ENCODE measurements around the gene C1orf74. TPM values are rescaled to one million over a fixed set of nuclear protein-coding genes. Genes with fewer than 3 reads are reported as not detected.
A peak's percentile ranks its signal among the peaks of the same experiment; 100 is the strongest.

The C1orf74 gene
- total RNA-seq, 1 donor from 2014 or later: 3.3 TPM

DNA sequence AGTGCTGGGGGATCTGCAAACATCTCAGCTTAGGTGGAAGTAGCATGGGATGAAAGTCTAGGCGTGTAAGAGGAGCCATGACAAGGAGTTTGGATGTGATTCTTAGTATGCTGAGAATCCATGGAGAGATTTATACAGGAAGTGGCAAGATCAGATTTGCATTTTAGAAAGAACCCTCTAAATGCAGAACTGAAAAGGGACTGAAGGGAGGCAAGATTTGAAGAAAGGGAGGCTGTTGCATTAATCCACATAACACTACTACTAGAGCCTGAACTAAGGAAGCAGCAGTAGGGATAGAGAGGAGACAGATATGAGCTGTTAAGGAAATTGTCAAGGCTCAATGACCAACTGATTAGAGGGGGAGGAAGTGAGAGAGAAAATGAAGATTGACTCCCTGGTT lies 9.8 kb downstream of the C1orf74 start:
- FAIRE-seq (no peak), DNase-seq (ENCODE audit: low spot score in 2 of 2) (no peak)

DNA sequence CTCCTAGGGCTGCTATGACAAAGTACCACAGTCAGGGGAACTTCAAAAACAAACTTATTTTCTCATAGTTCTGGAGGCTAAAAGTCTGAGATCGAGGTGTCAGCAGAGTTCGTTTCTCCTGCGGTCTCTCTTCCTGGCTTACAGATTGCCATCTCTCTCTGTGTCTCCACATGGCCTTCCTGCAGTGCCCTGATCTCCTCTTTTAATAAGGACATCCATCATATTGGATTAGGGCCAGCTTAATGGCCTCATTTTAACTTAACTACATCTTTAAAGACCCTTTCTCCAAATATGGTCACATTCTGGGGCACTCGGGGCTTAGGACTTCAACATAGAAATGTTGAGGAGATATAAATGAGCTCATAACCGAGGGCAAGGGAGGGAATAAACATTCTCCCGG lies 12.2 kb downstream of the C1orf74 start:
- DNase-seq (ENCODE audit: low spot score in 2 of 2) (no peak), FAIRE-seq (no peak)

DNA sequence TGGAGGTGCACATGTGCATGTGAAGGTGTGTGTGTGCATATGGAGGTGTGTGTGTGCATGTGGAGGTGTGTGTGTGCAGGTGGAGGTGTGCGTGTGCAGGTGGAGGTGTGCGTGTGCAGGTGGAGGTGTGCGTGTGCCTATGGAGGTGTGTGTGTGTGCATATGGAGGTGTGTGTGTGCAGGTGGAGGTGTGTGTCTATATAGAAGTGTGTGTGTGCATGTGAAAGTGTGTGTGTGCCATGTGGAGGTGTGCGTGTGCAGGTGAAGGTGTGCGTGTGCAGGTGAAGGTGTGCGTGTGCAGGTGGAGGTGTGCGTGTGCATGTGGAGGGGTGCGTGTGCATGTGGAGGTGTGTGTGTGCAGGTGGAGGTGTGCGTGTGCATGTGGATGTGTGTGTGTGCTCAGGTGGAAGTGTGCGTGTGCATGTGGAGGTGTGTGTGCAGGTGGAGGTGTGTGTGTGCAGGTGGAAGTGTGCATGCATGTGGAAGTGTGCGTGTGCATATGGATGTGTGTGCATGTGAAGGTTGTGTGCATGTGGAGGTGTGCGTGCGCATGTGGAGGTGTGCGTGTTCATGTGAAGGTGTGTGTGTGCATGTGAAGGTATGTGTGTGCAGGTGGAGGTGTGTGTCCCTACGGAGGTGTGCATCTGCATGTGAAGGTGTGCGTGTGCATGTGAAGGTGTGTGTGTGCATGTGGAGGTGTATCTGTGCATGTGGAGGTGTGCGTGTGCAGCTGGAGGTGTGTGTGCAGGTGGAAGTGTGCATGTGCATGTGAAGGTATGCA lies 13.5 kb downstream of the C1orf74 start:
- DNase-seq (ENCODE audit: low spot score in 2 of 2) (no peak), FAIRE-seq (no peak)

DNA sequence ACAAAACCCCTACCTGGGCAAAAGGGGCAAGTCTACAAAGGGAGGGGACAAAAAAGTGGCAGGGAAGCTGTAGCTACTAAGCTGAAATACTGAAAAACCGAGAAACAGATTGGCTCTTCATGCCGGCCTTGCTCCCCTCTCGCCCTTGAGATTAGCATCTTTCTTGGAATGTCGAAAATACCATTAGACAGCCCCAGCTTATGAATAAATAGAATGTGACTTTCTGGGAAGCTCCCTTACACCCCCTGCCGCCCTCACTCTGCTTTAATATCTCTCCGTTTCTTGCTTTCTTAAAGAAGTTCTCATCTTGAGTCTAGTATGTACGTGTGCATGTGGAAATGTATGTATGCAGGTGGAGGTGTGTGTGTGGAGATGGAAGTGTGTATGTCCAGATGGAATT lies 14.4 kb downstream of the C1orf74 start:
- FAIRE-seq (no peak), DNase-seq (ENCODE audit: low spot score in 2 of 2) (no peak)

DNA sequence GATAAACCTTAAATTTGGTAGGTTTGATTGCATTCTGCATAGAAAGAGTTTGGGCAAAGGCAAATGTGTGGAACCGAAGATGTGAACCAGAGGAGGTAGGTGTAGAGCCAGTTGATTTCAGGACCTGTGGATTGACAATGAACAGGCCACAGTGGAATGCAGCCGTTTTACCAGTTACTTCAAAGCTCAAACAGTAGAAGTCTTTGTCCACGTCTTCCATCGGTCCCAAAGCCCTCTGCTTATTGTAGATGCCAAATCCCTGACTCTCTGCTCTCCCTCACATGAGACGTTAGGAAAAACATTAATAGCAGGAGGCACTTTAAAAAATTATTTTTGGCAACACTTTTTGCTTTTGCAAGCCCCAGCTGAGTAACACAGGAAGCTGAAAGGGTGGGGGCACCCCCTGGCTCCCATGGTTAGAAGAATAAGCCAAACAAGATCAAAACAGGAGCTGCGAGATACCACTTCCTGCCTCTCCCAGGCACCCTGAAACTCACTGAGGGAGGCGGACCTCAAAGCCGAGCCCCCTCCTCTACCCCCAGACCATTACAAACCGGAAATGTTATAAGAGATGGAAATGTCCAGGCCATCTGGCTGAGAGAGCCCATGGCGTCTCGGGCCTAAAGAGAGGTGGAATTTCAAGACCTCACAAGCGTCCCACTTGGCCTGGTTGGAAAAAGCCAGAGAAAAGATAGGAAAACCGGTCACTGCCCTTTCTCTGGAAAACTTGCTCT lies 15.0 kb downstream of the C1orf74 start:
- FAIRE-seq (no peak), DNase-seq (ENCODE audit: low spot score in 2 of 2) (peak in 1 of 2 donors; percentile 44)

DNA sequence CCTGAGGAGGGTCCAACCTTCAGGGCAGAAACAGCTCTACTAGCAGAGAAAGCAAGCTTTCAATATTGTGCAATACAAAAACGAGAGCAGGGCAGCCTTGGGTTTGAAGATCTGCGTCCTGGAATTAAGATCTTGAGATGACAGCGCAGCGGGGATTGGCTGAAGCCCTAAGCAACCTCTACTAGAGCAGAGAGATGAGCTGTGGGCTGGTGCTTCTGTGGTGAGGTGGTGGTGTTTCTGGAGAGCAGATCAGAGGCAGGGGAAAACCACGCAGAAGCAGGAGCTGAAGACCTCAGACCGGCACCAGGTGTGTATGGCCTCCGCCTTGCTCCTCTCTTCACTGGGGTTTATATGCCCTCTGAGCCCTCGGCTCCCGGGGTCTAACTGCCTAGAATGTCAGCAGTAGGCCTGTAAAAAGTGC lies 16.0 kb downstream of the C1orf74 start:
- DNase-seq (ENCODE audit: low spot score in 2 of 2) (no peak), FAIRE-seq (no peak)

DNA sequence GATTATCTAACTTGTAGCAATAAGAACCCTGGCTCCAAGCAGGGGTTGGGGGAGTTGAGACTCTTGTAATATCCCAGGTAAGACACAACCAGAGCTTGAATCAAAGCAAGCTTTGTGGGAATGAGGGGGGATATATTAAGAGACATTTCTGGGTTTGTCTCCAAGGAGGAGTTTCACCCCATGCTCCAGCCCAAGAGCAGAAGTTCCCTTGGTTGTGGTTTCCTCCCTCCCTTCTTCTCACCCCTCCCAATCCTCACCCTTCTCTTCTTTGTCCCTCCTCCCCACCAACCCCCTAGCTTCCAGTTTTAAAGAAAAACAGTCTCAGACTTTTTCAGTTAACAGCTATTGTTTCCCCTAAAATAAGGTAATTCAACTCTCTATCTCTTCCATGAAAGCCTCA lies 16.7 kb downstream of the C1orf74 start:
- FAIRE-seq (no peak), DNase-seq (ENCODE audit: low spot score in 2 of 2) (no peak)

DNA sequence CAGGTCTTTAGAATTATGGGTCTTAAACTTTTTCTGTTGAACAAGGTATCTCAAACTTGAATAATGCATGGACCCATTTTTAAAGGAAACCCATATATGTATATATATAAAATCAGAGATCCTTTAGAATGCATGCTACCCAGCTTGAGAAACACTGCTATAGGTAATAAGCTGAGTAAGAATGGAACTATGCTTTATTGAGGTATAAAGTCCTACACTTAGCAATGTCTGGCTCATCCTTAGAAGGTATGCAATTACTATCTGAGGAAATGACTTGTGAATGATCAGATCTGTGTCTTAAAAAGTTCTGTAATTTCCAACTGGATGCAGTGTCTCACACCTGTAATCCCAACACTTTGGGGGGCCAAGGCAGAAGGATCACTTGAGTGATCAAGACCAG lies 17.3 kb downstream of the C1orf74 start:
- no peak for FAIRE-seq

DNA sequence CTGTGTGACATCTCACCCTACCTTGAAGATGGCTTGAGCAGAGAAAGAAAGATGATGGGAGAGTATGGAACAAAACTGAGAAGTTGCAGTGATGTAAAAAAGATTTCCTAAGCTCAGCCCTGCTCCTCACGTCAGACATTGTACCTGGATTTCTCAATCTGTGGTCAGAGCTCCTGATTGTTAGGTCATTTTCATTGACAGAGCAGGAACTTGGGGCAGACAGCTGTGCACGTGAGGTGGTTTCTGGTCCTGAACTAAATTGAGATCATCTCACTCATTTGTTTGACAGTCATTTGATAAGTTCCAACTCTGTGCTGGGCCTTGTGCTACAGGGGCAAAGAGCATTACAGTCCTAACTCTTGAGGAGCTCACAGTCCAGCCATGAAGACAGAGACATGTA lies 18.3 kb downstream of the C1orf74 start:
- no peak for FAIRE-seq
- DNase-seq (ENCODE audit: low spot score in 2 of 2): no peak

More for the DNA sequence above, 17.3 kb downstream of the C1orf74 start:
- no peak for DNase-seq (ENCODE audit: low spot score in 2 of 2)

DNA sequence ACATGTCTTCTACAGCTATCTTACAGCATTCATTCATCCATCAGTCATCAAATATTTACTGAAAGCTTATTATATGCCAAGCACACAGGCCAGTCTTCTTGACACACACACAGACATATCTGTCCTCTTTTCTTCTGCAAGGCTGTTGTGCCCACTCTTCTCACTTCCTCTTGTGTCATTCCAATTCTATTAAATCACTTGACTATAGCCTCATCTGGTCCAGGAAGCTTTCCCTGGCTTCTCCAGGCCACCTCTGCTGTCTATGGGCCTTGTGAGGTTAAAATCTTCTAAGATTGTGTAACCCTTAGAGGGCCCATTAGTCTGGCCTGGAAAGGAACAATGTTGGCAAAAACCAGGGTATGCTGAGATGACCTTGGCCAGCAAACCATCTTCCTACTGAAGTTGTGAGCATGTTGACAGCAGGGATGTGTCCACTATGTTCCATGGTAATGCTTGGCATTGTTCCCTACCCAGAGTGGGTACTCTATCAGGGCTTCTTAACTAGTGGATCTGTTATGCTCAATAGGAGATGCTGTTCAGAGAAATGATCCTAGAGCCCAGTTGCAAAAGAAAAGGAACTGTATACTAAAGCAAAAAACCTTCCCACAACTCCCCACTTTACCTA lies 23.2 kb downstream of the C1orf74 start:
- DNase-seq (ENCODE audit: low spot score in 2 of 2): no peak
- FAIRE-seq: no peak

DNA sequence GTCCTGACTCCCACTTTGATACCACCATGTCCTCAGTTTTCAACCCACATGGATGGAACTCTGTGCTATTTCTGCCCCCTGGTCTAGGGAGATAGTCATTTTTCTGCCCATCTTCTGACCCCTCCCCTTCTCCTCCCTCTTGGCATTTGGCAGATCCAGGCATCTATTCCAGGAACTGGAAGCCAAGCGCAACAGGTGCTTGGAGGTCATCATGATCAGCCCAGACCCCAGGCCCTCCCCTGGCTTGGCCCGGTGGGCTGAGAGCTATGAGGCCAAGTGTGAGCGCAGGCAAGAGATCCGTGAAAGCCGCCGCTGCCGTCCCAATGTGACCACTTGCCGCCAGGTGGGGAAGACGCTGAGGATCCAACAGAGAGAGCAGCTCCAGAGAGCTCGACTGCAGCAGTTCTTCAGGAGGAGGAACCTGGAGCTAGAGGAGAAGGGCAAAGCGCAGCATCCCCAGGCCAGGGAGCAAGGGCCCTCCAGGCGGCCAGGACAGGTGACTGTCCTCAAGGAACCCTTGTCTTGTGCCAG lies 24.5 kb downstream of the C1orf74 start:
- DNase-seq (ENCODE audit: low spot score in 2 of 2): no peak
- FAIRE-seq: no peak

DNA sequence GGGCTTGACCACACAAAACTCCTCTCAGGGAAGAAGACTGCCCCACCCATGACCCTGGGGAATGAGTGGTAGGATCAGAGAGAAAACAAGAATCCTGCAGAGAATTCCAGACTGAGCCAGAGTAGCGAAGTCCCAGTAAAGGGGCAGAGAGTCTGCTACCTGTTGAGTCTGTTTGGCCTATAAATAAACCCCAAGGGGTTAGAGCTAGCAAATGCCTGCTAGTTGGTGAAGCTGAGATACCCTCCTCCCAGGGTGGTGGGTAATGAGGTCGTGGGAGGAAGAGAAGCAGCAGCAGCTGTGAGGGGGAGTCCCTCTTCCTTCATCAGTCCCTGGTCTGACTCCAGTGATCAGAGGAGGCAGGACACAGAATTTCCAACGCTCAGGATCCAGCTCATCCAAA lies 26.0 kb downstream of the C1orf74 start:
- FAIRE-seq: no peak

DNA sequence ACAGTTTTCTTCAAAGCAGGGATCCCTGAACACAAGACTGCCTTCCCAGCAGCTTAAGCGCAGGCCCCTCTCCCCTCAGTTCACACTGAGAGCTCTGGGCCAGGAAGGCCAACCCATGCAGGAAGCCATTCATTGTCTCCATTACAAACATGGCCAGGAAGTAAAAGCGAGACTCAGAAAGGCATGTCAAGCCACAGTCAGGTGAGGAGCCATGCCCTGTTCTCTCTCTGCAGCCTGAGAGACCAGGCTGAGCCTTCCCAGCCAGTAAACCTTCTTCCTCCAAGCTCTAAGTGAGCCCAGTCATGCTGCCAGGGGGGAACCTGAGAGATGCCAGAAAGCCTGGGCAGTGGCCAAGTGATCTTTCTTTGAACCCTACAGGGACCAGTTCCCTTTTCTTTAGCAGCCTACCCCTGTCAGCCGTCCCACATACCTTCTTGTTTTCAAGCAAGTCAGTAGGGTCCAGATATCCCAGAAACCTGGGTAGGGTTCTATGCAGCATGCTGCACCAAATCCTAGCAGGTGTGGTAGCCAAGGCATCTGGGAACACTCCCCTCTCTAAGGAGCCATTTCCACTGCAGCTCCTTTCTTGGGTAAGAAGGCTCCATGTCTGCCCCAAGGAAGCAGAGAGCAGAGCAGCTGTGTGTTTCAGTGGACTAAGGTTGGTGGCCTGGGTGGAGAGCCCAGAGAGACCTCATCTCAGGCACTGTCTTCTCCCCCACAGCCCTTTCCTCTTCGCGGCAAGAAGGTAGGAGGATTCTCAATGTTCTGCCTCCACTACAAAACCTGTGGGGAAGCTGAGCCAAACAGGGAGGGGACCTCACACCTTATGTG lies 27.5 kb downstream of the C1orf74 start:
- no peak for DNase-seq (ENCODE audit: low spot score in 2 of 2)
- FAIRE-seq: no peak

More for the DNA sequence above, 26.0 kb downstream of the C1orf74 start:
- DNase-seq (ENCODE audit: low spot score in 2 of 2): no peak

DNA sequence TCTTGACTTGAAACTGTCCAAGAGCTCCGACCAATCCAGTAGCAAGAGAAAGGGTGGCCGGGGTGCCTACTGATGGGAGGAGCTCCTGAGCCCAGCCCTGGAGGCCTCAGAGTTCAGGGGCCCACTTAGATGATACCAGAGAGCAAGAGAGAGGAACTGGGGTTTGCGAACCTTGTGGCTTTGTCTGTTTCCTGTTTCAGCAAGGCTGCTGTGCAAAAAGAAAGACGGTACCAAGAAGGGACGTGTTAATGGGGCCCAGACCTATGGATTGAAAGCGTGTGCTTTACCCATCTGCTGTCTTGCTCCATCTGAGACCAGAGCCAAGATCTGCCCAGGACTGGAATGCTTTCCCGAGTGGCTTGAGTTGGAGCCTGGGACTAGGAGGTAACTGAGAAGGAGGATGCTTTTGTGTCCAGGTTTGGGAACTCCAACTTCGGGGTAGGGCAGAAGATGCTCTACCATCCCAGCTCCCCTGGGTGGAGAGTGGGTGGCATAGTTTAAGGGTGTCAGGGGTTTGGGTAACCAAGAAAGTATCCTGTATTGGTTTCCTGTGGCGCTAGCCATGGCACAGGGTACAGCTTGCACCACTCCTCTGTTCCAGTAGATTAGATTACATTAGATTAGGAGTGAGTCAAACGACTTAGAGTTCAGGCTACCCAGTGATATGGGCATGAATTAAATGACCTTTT lies 28.3 kb downstream of the C1orf74 start, which contains the start of gene TRAF3IP3:
Gene TRAF3IP3 (plus strand): TSS at position 128 of the 689 bp plus-strand sequence. CDS start 3,987 bp downstream, outside the sequence.
- no peak for DNase-seq (ENCODE audit: low spot score in 2 of 2)
- no peak for FAIRE-seq

DNA sequence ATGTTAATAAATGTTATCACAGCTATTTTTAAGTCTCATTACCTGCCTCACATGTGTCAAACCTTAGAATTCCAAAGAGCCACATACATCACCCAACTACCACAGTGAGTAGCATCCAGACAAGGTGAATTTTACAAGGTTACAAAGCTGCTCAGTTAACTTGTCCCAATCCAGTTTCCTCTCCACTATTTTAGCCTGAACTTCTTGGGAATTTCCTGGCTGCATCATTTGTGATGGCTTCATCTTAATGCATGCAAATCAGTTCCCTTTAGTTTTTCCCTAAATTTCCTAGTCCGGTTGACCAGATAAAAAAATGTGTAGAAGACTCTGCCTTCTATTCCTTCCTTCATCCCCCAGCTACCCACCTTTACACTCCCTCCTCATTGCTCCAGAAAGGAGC lies 29.1 kb downstream of the C1orf74 start:
- DNase-seq (ENCODE audit: low spot score in 2 of 2) (no peak), FAIRE-seq (no peak)

DNA sequence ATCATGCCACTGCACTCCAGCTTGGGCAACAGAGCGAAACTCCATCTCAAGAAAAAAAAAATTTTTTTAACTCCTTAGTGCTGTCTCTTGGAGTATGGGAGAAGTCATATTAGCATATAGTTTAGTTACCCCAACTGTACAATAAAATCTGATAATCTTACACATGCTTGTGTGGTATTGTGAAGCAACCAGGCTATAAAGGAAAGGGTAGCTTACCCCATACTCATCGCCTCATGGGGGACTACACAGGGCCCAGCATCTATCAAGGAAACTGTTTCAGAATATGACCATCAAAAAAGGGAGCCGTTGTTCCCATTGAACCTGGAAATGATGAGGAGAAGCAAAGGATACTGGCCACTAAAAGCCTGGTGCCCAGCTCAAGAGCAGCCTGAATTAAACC lies 31.5 kb downstream of the C1orf74 start:
- DNase-seq (ENCODE audit: low spot score in 2 of 2) (no peak), FAIRE-seq (no peak)

DNA sequence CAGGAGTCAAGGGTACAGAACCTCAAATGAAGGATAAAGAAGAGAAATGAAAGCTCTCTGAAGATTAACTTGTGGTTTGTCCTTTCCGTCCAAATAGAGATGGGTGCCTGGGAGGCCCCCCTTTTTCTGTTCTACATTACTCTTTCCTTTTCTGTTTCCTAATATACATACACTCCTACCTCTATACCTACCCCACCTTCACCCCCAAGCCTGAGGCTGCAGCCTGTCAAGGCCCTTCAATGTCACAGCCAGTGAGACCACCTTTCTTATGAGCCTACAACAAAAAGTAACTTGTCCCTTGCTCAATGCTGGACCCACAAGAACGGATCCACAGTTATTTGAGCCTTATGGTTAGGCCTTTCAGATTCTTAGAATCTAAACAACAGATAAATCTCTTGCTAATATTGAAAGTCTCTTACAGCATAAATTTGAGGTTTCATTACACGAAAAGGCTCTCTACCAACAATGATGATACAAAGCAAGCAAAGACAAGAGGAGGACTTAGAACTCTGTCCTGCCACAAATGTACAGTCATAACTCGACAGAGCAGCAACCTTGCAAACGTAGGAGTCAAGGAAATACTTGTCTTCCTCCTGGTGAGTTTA lies 32.6 kb downstream of the C1orf74 start:
- DNase-seq (ENCODE audit: low spot score in 2 of 2): no peak
- no peak for FAIRE-seq

DNA sequence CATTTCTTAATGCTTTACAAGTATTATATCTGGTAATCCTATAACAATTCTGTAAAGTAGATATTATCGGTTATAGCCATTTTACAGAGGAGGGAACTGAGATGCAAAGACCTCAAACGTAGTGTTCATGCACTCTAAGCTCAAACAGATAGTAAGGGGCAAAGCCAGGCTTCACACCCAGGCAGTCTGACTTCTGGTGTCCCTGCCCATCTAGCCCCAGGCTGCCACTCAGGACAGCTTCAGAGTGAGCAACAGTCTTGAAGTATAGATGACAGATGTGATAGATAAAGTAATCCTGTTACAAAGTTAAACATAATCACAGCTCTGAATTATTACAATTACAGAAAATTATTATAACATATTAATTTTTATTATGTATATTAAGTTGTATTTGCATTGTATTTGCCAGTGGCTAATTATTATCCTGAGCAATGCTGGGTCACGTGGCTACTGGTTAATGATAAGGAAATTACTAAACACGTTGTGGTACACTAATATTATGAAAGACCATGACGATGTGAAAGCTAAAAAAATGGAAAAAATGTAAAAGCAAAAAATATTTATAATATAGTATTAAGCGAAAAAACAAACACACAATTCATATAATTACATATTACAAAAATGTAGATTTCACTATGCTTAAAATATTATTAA lies 34.6 kb downstream of the C1orf74 start:
- no peak for DNase-seq (ENCODE audit: low spot score in 2 of 2)
- no peak for FAIRE-seq

DNA sequence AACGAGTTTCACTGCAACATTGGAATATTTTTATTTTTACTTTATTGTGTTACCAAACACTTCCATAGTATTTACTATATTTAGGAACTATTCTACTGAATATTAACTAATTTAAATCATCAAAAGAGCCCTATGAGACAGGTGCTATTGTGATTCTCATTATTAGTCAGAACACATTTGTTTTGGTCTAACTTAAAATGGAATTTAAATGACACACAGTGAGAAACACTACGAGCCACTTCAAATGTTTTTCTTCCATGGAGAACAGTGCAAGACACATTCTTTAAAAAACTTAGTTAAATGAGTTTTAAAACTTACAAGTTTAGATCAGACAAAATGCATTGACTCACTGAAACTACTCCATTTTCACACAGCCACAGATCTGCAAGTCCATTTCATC lies 35.2 kb downstream of the C1orf74 start:
- DNase-seq (ENCODE audit: low spot score in 2 of 2) (no peak), FAIRE-seq (no peak)

All from frontal cortex (tissue), 4 donors.